Kasumi-1 (cell line): ENCODE results near the gene PPP3R1.

ENCODE experiments used
- DNase-seq, 2 experiments: peaks; one replicate each; lab custom pipeline; 2025; lab: John Stamatoyannopoulos, UW

The PPP3R1 gene

GRCh38 chr2:68258851-68259250 is 6.5 kb upstream of the PPP3R1 start:
- DNase-seq: no peak

GRCh38 chr2:68256093-68256450 is 3.7 kb upstream of the PPP3R1 start:
- no peak for DNase-seq

DNA sequence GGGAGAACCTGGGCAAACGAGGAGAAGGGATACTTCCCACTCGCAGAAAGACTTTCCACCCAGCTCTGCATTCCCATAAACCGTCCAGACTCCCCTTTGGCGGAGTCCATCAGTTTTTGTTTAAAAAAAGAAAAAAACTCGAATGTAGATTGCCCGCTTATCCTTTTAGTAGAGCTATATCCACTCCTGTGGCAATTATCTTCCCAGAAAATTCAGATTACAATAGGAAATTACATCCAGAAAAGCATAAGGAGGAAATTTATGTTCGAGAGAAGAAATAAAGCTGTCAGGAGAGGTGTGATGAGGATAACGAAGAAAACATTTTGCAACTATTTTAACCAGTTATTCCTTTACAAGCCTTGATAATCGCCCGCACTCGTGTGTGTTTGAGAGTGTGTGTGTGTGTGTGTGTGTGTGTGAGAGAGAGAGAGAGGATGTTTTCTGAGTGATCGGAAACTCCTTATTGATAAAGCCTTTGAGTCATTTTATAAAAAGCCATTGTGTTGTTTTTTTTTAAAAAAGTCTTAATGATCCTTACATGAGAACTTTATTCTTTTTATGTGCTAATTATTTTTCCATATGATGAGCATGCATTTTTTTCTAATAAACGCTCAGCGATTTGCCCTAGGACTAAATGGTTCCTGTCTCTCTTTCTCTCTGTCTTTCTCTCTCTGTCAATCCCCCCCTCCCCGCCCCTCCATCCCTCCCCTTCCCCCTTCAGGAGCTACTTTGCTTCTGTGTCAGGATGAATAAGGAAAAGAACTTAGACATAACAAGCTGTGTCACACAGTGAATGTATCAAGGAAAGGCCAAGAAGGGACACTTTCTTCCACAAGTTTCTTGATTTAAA is 1.1 kb upstream of the PPP3R1 start:
- DNase-seq: peak; percentile 39 to 52

DNA sequence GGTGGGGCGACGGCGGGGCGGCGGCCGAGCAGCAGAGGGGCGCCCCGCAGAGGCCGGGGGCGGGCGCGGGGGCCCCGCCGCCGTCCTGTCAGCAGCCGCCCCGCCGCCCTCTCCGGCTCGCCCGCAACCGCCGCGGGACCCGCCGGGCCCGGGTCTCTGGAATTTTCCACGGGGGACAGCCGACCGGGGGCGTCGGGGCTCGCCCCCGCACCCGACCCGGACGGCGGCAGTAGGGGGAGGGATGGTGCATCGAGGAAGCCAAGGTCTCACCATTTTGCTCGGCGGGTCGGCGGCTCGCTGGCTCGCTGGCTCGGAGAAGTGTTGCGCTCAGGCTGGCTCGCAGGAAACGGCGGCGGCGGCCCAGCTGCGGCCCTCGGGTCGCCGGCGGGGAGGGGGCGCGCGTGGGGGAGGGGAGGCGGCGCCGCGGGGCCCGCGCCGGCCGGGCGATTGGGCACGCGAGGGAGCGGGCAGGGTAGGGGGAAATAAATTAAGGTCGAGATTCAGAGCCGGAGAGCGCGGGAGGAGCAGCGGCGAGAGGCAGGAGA is 405 bp downstream of the PPP3R1 start:
- no peak for DNase-seq

DNA sequence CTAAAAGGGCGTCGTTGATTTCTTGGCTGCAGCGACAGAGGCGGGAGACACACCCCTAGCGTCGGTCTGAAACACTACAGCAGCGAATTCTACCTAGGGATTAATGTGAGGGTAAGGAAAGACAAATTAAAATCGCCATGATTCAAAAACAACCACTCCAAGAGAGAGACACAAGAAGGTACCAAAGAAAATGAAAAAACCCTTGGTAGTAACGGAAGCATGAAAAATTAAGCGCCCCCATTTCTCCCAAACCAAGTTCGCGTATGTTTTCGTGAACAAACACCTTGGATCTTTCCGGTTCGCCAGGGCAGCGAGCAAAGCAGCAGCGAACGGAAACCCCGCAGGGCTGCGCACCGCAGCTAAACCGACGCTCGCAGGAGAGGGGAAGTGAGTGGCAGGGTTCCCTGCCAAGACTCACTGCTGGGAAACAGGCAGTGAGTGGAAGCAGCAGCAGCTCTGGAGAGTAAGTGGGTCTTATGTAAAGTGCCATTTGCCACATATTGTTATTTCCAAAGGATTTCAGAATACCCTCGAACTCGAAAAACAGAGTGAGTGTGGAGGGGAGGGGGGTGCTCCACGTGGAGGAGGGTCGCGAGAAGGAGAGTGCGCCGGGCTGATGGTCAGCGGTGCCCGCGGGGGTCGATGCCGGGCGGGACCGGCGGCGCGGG is 1.0 kb downstream of the PPP3R1 start:
- DNase-seq: peak; percentile 91 to 95

- DNase-seq: no peak
Measured at GRCh38 chr2:68250652-68251186, 1.6 kb downstream of the PPP3R1 start.

GRCh38 chr2:68250196-68250595 is 2.1 kb downstream of the PPP3R1 start:
- DNase-seq: peak; percentile 36 to 43

GRCh38 chr2:68248806-68249205 is 3.5 kb downstream of the PPP3R1 start:
- DNase-seq: no peak

GRCh38 chr2:68248361-68248760 is 4.0 kb downstream of the PPP3R1 start:
- no peak for DNase-seq

GRCh38 chr2:68246396-68246795 is 5.9 kb downstream of the PPP3R1 start:
- no peak for DNase-seq

GRCh38 chr2:68245672-68246071 is 6.7 kb downstream of the PPP3R1 start:
- DNase-seq: no peak

DNA sequence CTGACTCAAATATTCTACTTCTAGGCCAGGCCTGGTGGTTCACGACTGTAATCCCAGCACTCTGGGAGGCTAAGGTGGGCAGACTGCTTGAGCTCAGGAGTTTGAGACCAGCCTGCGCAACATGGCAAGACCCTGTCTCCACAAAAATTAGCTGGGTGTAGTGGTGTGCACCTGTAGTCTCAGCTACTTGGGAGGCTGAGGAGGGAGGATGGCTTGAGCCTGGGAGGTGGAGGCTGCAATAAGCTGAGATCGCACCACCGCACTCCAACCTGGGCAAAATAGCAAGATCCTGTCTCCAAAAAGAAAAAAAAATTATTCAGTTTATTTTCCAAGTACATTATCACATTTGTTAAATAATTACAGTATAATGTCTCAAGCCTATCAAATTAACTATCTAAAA is 7.3 kb downstream of the PPP3R1 start:
- no peak for DNase-seq

GRCh38 chr2:68244456-68244855 is 7.9 kb downstream of the PPP3R1 start:
- peak in 1 of 2 experiments; percentile 20 for DNase-seq

GRCh38 chr2:68241732-68242131 is 10.6 kb downstream of the PPP3R1 start:
- no peak for DNase-seq

DNA sequence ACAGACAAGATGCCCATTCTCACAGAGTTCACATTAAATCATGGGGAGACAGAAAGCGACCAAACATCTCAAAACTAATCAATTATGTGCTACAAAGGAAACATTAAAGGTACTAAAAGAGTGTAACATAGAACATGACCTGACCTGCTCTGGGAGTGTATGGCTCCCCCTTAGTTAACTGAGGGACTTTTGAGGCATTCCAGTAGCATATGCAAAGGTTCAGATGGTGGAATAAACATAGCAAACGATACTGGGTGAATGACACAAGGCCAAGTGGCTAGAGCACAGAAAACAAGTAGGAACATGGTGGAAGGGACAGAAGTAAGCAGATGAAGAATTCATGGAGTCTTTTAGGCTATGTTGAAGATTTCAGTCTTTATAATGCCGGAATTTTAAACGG is 11.9 kb downstream of the PPP3R1 start:
- DNase-seq: no peak

GRCh38 chr2:68238955-68239822 is 13.1 kb downstream of the PPP3R1 start:
- peak in 1 of 2 experiments; percentile 21 for DNase-seq

DNA sequence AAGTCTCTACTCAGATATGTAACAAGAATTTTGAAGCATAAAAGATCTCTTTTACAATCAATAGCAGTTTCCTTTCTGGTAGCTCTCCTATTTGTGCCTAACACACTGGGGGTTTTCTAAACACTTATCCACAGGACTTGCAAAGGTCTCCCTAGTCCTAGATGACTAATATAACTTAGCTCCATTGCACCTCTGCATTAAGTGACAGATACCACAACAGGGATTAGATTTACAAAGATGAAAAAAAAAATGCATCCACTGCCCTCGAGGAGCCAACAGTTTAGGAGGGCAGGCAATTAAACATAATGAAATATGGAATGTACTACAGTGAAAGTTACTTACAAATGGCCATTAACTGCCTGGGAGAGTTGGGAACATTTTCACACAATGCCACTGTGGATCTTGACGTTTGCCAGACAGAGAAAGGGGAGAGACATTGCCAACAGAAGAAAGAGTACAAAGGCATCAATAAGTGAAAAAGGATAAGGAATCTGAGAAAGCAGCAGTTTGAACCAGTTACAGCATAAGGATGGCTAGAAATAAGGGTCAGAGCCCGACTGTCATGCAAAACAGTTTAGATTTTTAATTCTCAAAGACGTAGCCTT is 14.3 kb downstream of the PPP3R1 start:
- no peak for DNase-seq

- no peak for DNase-seq
Measured at GRCh38 chr2:68237404-68237803, 14.9 kb downstream of the PPP3R1 start.

GRCh38 chr2:68236876-68237275 is 15.5 kb downstream of the PPP3R1 start:
- no peak for DNase-seq

DNA sequence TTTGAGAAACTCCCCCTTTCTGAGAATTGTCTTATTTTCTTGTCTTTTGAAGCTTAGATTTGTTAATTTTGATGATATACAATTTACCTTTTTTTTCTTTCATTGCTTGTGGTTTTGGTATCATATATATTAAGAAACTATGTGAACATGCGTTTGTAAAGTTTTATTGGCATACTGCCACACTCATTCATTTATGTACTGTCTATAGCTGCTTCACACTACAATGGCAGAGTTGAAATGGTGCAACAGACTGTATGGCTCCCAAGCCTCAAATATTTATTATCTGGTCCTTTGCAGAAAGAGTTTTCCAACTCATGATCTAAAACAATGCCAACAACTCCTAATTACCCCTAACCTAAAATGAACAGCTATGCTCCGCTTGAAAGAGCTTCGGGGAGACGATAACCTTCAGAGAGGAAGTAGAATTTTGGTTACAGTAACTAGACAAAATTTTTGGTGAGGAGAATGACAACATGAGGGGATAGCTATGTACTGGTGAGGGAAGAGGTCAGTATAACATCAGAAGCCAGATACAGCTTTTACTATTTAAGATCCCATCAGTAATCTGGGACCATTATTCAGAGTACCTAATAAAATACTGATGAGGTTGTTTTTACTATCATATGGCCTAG is 16.1 kb downstream of the PPP3R1 start:
- peak in 1 of 2 experiments; percentile 27 for DNase-seq

- no peak for DNase-seq
Measured at GRCh38 chr2:68235090-68235489, 17.2 kb downstream of the PPP3R1 start.
